ENCODE measurements around the gene NUTM2A. TPM values are rescaled to one million over a fixed set of nuclear protein-coding genes. Genes with fewer than 3 reads are reported as not detected.
"Not testable (repeated sequence)": the region's sequence is repeated elsewhere in the genome, so short reads cannot be mapped to it uniquely, and the experiment has no call there.

Gene NUTM2A, protein sequence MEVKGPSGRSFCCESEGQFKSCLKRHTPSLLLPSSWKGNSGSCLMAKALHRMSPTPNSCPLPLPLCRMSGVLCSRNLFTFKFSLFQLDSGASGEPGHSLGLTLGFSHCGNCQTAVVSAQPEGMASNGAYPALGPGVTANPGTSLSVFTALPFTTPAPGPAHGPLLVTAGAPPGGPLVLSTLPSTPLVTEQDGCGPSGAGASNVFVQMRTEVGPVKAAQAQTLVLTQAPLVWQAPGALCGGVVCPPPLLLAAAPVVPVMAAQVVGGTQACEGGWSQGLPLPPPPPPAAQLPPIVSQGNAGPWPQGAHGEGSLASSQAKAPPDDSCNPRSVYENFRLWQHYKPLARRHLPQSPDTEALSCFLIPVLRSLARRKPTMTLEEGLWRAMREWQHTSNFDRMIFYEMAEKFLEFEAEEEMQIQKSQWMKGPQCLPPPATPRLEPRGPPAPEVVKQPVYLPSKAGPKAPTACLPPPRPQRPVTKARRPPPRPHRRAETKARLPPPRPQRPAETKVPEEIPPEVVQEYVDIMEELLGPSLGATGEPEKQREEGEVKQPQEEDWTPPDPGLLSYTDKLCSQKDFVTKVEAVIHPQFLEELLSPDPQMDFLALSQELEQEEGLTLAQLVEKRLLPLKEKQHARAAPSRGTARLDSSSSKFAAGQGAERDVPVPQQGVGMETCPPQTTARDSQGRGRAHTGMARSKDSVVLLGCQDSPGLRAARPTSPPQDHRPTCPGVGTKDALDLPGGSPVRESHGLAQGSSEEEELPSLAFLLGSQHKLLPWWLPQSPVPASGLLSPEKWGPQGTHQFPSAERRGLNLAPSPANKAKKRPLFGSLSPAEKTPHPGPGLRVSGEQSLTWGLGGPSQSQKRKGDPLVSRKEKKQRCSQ
- total RNA-seq = 1.9 TPM
- long read RNA-seq = 0 reads

- ATAC-seq (ENCODE audit: poor library complexity); intact Hi-C loops (cut with DNase I); DNase-seq: not testable (repeated sequence)
Measured at GRCh38 chr10:87225148-87225547, at the start of gene NUTM2A. Gene NUTM2A (plus strand): TSS chr10:87225448. CDS start chr10:87225831, 383 bp downstream.

GRCh38 chr10:87177587-87177986 is 47.7 kb upstream of the NUTM2A start:
- intact Hi-C loops (cut with DNase I); DNase-seq: not testable (repeated sequence)

GRCh38 chr10:87184421-87184820 is 40.8 kb upstream of the NUTM2A start:
- DNase-seq; intact Hi-C loops (cut with DNase I): not testable (repeated sequence)
- peak; percentile 64 for ATAC-seq (ENCODE audit: poor library complexity)

More at GRCh38 chr10:87177587-87177986, 47.7 kb upstream of the NUTM2A start:
- ATAC-seq (ENCODE audit: poor library complexity) = not testable (repeated sequence)

GRCh38 chr10:87186016-87186415 is 39.2 kb upstream of the NUTM2A start:
- intact Hi-C loops (cut with DNase I); ATAC-seq (ENCODE audit: poor library complexity); DNase-seq: not testable (repeated sequence)

DNA sequence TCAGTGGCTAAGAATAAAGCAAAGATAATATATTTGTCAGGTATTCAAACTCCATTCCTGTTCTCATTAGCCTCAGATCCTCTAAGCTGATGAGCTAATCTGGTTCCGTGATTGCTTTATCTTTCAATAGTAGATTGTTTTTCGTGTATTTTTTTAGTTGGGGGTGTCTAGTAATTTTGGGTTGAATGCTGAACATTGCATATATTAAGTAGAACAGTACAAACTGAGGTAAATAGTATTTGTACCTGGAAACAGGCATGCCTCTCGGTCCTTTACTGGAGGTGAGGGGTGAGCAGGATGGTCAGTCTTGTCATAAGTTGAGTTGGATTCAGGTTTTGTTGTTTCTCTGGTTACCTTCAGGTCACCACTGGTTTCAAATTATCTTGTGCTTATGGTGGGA is 37.7 kb upstream of the NUTM2A start:
- DNase-seq; intact Hi-C loops (cut with DNase I); ATAC-seq (ENCODE audit: poor library complexity): not testable (repeated sequence)

GRCh38 chr10:87191841-87192240 is 33.4 kb upstream of the NUTM2A start:
- DNase-seq; ATAC-seq (ENCODE audit: poor library complexity); intact Hi-C loops (cut with DNase I): not testable (repeated sequence)

DNA sequence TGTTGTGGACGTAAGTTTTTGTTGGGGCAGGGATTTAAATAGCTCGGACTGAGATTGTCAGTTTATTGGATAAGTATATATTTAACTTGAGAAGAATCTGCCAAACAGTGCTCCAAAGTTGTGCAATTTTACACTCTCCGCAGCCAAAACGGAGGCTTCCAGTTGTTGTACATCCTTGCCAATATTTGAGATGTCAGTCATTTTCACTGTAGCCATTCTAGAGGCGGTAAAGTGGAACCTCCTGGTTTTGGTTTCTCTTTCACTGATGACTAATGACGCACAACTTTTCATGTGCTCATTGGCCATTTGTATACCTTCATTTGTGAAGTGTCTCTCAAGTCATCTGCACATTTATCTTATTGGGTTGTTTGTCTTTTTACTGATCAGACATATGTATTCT is 24.3 kb upstream of the NUTM2A start:
- ATAC-seq (ENCODE audit: poor library complexity) = peak; percentile 61
- DNase-seq; intact Hi-C loops (cut with DNase I): not testable (repeated sequence)

- DNase-seq; intact Hi-C loops (cut with DNase I); ATAC-seq (ENCODE audit: poor library complexity): not testable (repeated sequence)
Measured at GRCh38 chr10:87204801-87205200, 20.4 kb upstream of the NUTM2A start.

DNA sequence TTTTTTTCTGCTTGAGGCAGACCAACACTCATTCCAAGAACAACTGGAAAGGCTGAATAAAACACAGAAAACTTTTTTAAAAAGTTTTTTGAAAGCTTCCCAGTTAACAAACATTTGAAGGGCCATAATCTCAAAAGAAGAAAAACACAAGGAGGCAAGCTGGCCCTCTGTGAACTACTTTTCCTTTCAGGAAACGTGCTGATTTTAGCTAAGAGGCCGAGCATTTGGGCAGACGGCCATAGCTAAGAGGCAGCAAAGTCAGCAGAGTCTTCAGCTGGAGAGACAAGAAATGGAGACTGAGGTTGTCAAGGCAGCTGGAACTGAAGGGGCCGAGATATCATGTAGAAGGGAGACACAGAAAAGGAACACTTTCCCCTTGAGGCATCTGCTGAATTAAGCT is 18.3 kb upstream of the NUTM2A start:
- intact Hi-C loops (cut with DNase I); DNase-seq; ATAC-seq (ENCODE audit: poor library complexity): not testable (repeated sequence)

GRCh38 chr10:87210309-87210708 is 14.9 kb upstream of the NUTM2A start:
- ATAC-seq (ENCODE audit: poor library complexity); intact Hi-C loops (cut with DNase I); DNase-seq: not testable (repeated sequence)

DNA sequence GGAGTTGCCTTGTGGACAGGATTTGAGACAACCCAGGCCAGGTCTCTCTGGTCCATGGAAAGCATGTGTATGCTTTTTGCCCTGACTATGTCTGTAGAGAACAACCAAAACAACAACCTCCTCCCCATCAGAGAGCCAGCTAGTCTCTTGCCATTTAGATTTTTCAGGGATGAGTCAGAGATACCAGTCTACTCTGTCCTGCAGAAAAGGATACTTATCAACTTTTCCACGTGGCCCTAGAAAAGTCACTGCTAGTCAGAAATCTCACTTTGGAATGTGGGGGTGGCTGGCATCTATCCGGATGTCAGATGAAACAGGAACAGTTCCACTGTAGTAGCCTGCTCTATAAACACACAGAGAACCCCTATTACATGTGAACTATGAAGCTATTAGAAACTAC is 13.4 kb upstream of the NUTM2A start:
- intact Hi-C loops (cut with DNase I); DNase-seq; ATAC-seq (ENCODE audit: poor library complexity): not testable (repeated sequence)

GRCh38 chr10:87213150-87213765 is 12.0 kb upstream of the NUTM2A start:
- ATAC-seq (ENCODE audit: poor library complexity); DNase-seq; intact Hi-C loops (cut with DNase I): not testable (repeated sequence)

GRCh38 chr10:87213806-87214205 is 11.4 kb upstream of the NUTM2A start:
- intact Hi-C loops (cut with DNase I) = not testable (repeated sequence)
- DNase-seq = peak; percentile 80
- peak; percentile 87 for ATAC-seq (ENCODE audit: poor library complexity)

GRCh38 chr10:87216120-87216519 is 9.1 kb upstream of the NUTM2A start:
- DNase-seq = peak; percentile 69
- intact Hi-C loops (cut with DNase I); ATAC-seq (ENCODE audit: poor library complexity): not testable (repeated sequence)

DNA sequence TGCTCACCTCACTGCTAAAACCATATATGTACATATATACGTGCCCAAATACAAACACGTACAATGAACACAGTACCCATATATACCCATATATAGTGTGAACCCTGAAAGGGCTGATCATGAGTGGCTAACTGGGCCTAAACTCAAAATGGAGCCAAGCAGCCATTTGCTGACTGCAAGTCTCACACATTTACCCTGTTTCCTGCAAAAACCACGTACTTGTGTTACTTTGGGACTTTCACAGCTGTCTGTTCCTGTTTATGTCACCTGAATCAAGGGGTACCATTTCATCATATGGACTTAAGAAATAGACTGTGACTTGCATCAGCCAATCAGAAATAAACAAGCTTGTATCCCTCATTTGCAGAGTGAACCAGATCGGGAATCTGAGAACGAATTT is 5.9 kb upstream of the NUTM2A start:
- DNase-seq; ATAC-seq (ENCODE audit: poor library complexity); intact Hi-C loops (cut with DNase I): not testable (repeated sequence)

DNA sequence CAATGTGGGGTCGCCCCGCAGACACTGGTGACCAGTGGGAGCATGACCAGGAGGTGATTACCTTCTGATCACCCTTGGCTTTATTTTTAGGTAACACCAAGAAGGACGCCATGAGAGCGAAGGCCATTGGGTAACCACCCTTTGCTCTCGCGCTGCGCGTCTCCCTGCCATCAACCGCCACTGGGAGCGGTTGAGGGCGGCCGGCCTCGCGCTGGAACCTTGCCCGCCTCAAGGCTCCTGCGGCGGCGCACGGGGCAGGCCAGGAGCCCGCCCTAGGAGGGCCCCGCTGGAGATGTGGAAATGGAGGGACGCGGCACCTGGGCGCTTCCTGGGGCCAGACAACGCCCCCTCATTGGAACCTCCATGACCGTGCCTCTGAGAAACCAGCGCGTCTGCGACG is 2.5 kb upstream of the NUTM2A start:
- intact Hi-C loops (cut with DNase I); DNase-seq; ATAC-seq (ENCODE audit: poor library complexity): not testable (repeated sequence)

DNA sequence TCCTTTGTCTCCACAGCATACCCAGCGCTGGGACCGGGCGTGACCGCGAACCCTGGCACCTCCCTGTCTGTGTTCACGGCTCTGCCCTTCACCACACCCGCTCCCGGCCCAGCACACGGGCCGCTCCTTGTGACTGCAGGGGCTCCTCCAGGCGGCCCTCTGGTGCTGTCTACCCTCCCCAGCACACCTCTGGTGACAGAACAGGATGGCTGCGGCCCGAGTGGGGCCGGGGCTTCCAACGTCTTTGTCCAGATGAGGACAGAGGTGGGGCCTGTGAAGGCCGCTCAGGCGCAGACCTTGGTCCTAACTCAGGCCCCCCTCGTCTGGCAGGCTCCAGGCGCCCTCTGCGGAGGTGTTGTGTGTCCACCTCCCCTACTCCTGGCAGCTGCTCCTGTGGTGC is 3.0 kb downstream of the NUTM2A start:
- ATAC-seq (ENCODE audit: poor library complexity); intact Hi-C loops (cut with DNase I); DNase-seq: not testable (repeated sequence)

DNA sequence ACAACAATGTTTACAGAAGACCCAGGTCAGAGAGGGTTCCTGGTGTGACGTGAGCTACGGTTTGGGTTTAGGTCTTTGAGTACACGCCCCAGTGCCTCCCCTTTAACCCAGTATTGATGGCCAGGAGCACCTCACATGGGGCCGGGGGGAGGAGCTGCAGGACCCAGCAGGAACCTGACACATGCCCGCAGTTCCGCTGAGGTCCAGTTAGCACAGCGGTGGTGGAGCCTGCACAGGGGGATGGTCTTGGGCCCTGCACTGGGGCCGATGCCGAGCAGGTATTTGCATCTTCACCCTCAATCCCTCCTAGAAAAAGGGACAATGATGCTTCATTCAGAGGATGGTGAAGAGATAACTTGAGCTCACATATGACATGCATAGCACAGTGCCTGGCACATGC is 4.0 kb downstream of the NUTM2A start:
- intact Hi-C loops (cut with DNase I); ATAC-seq (ENCODE audit: poor library complexity); DNase-seq: not testable (repeated sequence)

Measured in Right ventricle myocardium superior (tissue), 1 donor.